Prostate gland (tissue), 2 donors: ENCODE data around the gene LHFPL3.

Experiments used
- CTCF ChIP-seq, 4 experiments: fragments of 200-600 bp in 2 of 4; fragments of 450-650 bp in 2 of 4; sonication (generic) in 2 of 4; IDR thresholded peaks; 1 replicate in 3 of 4; 2 replicates in 1 of 4; pipeline ENCODE4 v1.5.1; 2016 to 2019; ENCODE audit warnings: antibody characterized with exemption in 4 of 4, mild to moderate bottlenecking in 2 of 4, moderate library complexity in 2 of 4
- POLR2A ChIP-seq: fragments of 450-650 bp; IDR thresholded peaks from one replicate; pipeline ENCODE4 v1.6.1; 2016; ENCODE audit warnings: antibody characterized with exemption, mild to moderate bottlenecking
- POLR2AphosphoS5 ChIP-seq: sonication (generic); formaldehyde crosslinking; IDR thresholded peaks from one replicate; pipeline ENCODE4 v1.6.1; 2017; ENCODE audit warnings: antibody characterized with exemption

GRCh38 chr7:104898434-104898833 lies 570.0 kb downstream of the LHFPL3 start:
- TF ChIP-seq CTCF (IDR thresholded peaks at IDR 0.05) (no peak), POLR2A (no peak), POLR2AphosphoS5 (no peak)
